Pancreas (tissue), 10 donors: ENCODE data around the gene RPS6KA3. TPM values are rescaled to one million over a fixed set of nuclear protein-coding genes. Genes with fewer than 3 reads are reported as not detected.

Source experiments
- ATAC-seq, 4 donors: fragments of 200-7000 bp; cut with Tn5 transposase; one replicate each; pipeline versions ENCODE4 v1.8.0 to v1.9.1; 2020; ENCODE audit warnings: mild to moderate bottlenecking in 4 of 4, moderate library complexity in 4 of 4
- DNase-seq, 6 donors: peaks; one replicate each; pipeline ENCODE4 v3.0.0-alpha.2; 2020
- FAIRE-seq: peaks from 2 replicates; lab custom pipeline; 2012; peaks lifted over from hg19 to GRCh38; lab: Jason Lieb, UNC
- H3K27ac ChIP-seq, 4 donors: fragments of 200-600 bp; sonication (generic); 1 replicate in 3 of 4; 2 replicates in 1 of 4; pipeline versions ENCODE4 v1.5.0 to v1.8.0; 2020
- H3K27me3 ChIP-seq, 4 donors: fragments of 200-600 bp; one replicate each; pipeline ENCODE4 v1.8.0; 2021
- H3K36me3 ChIP-seq, 3 donors: fragments of 200-600 bp; sonication (generic) in 1 of 3; one replicate each; pipeline versions ENCODE4 v1.5.0 to v1.8.0; 2020 to 2021
- H3K4me1 ChIP-seq, 3 donors: fragments of 200-600 bp; one replicate each; pipeline ENCODE4 v1.8.0; 2021
- H3K4me3 ChIP-seq, 4 donors: fragments of 200-600 bp; sonication (generic) in 2 of 4; one replicate each; pipeline versions ENCODE4 v1.5.0 to v1.8.0; 2020 to 2021
- H3K9me3 ChIP-seq, 4 donors: fragments of 200-600 bp; one replicate each; pipeline ENCODE4 v1.8.0; 2021
- WGBS, 2 donors: extraction: QIAGEN DNeasy Blood & Tissue Kit; methylation state at CpG; one replicate each; pipeline ENCODE4 v1.1.7; 2013; 5-methylcytosine and 5-hydroxymethylcytosine counted together
- intact Hi-C, 3 donors: fragments of 100-400 bp; cut with DNase I; formaldehyde crosslinking; loops; one replicate each; pipeline versions ENCODE4 v1.11.1 to v1.14.2; 2022
- polyA plus RNA-seq, 2 donors: library from polyadenylated mRNA; stranded (reverse); fragments of 200-250 nt; gene quantifications; one replicate each; pipeline ENCODE4 v1.2.3, GENCODE V29; 2013
- total RNA-seq, 6 donors: library from RNA; stranded (reverse); fragmentation: NEBNext Ultra II Directional in 4 of 6; extraction: Animal tissue kit (Norgen Biotek cat#: 25700) in 4 of 6; gene quantifications; one replicate each; pipeline versions ENCODE4 v1.2.1 to v1.2.4, GENCODE V29; 2021 to 2023
- TF ChIP-seq, protein P1 (sequence below), 4 donors: fragments of 200-600 bp; sonication (generic) in 3 of 4; IDR thresholded peaks; one replicate each; pipeline versions ENCODE4 v1.5.0 to v1.8.0; 2021; ENCODE audit warnings: antibody characterized with exemption in 4 of 4
- donor health status: healthy with polysubstance abuse.
- donor health status: DM: no; HTN: no; CAD: no; lungs with moderate emphysema.
- donor health status: DM: no; HTN: no; CAD: no.
- donor health status: control.
- donor health status: control.
- donor health status: Bipolar disorder and iron deficiency.
- donor health status: DM: yes; HTN: yes; CAD: no.
- donor health status: DM: no; HTN: no; CAD: no.
- donor health status: DM: no; HTN: no; CAD: no.
- donor health status: DM: yes; HTN: yes; CAD: no.

The RPS6KA3 gene
- total and polyA plus RNA-seq, 8 donors: 4.8 to 29.8 (median 15.6) TPM

- no peak for DNase-seq
- Histone ChIP-seq H3K4me3 (no peak overlapping the region), H3K9me3 (no peaks in the 10 kb centered on the region), H3K4me1 (peaks cover 0 to 18% (median 8%) of the 10 kb centered on the region in 3 donors), H3K27me3 (peaks cover 0 to 6% (median 0%) of the 10 kb centered on the region in 4 donors), H3K36me3 (no peaks in the 10 kb centered on the region), H3K27ac (peak overlapping the region in 1 of 4 donors; percentile 9)
- 12% methylated on average over 2 of the region's 2 CpGs for WGBS, 2 donors
- intact Hi-C loops: loop anchor here in 1 of 3 donors (10.0 kb wide), 1 partner anchor 181 kb away; no protein-coding TSS in a partner anchor
- TF ChIP-seq, protein P1, sequence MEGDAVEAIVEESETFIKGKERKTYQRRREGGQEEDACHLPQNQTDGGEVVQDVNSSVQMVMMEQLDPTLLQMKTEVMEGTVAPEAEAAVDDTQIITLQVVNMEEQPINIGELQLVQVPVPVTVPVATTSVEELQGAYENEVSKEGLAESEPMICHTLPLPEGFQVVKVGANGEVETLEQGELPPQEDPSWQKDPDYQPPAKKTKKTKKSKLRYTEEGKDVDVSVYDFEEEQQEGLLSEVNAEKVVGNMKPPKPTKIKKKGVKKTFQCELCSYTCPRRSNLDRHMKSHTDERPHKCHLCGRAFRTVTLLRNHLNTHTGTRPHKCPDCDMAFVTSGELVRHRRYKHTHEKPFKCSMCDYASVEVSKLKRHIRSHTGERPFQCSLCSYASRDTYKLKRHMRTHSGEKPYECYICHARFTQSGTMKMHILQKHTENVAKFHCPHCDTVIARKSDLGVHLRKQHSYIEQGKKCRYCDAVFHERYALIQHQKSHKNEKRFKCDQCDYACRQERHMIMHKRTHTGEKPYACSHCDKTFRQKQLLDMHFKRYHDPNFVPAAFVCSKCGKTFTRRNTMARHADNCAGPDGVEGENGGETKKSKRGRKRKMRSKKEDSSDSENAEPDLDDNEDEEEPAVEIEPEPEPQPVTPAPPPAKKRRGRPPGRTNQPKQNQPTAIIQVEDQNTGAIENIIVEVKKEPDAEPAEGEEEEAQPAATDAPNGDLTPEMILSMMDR (IDR thresholded peaks at IDR 0.05): no peak
- peak; percentile 88 for FAIRE-seq
- ATAC-seq: no peak
These were observed 3.2 kb downstream of the RPS6KA3 start for GRCh38 chrX:20263474-20263873.

DNA sequence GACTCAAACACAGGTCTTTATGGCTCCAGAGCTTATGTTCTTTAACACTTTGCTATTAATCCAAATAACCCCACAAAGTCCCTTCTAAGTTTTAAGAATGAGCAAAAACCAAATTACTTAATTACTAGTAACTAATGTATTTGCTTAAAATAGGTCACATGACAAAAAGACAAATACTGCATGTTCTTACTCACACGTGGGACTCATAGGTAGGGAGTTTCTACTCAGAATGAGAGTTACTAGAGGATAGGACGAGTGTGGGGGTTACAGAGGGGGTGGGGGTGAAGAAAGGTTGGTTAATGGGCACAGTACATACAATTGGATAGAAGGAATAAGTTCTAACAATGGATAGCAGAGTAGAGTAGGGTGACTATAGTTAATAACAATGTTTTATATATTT is 5.8 kb downstream of the RPS6KA3 start:
- Histone ChIP-seq H3K27me3 (peaks cover 0 to 6% (median 0%) of the 10 kb centered on the region in 4 donors), H3K36me3 (no peaks in the 10 kb centered on the region), H3K4me1 (peaks cover 0 to 18% (median 8%) of the 10 kb centered on the region in 3 donors), H3K27ac (no peak overlapping the region), H3K4me3 (no peak overlapping the region), H3K9me3 (no peaks in the 10 kb centered on the region)
- TF ChIP-seq, protein P1 (IDR thresholded peaks at IDR 0.05): no peak
- no peak for FAIRE-seq
- WGBS, 2 donors: 7 to 16% methylated on average over 2 of the region's 2 CpGs
- no peak for ATAC-seq
- intact Hi-C loops: loop anchor here in 1 of 3 donors (10.0 kb wide), 1 partner anchor 184 kb away; no protein-coding TSS in a partner anchor
- no peak for DNase-seq

GRCh38 chrX:20254712-20255299 is 11.9 kb downstream of the RPS6KA3 start:
- no peak for FAIRE-seq
- WGBS, 2 donors: 51 to 52% methylated on average over 4 of the region's 4 CpGs
- intact Hi-C loops: loop anchor here in 1 of 3 donors (5.0 kb wide), 1 partner anchor 187 kb away; no protein-coding TSS in a partner anchor
- Histone ChIP-seq H3K27ac (no peak overlapping the region), H3K27me3 (peaks cover 0 to 3% (median 0%) of the 10 kb centered on the region in 4 donors), H3K9me3 (no peaks in the 10 kb centered on the region), H3K4me3 (no peak overlapping the region), H3K4me1 (no peaks in the 10 kb centered on the region), H3K36me3 (no peaks in the 10 kb centered on the region)
- no peak for DNase-seq
- ATAC-seq: peak; percentile 46 to 62 (median 56)
- TF ChIP-seq, protein P1 (IDR thresholded peaks at IDR 0.05): no peak

DNA sequence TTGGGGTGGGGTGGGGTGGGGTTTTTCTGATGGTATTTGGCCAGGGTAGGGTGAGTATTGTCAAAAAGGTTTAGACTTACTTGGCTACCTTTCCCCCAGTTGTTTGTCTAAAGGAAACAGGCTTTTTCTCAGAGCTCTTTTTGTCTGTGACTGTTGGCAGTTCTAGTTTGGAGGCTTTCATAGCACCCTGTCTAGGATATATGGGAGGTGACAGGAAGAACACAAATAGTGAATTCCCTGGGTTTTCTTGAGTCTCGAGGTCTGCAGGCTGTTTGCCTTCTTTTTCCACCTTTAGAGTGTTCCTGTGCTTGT is 13.5 kb downstream of the RPS6KA3 start:
- Histone ChIP-seq H3K27ac (no peak overlapping the region), H3K36me3 (no peaks in the 10 kb centered on the region), H3K4me3 (no peak overlapping the region), H3K4me1 (no peaks in the 10 kb centered on the region), H3K9me3 (no peaks in the 10 kb centered on the region), H3K27me3 (no peaks in the 10 kb centered on the region)
- WGBS, 2 donors: 7 to 18% methylated on average over 1 of the region's 1 CpG
- TF ChIP-seq, protein P1 (IDR thresholded peaks at IDR 0.05): peak in 1 of 4 donors; percentile 18
- ATAC-seq (peak in 2 of 4 donors; percentile 19 to 31), FAIRE-seq (no peak), DNase-seq (no peak)
- intact Hi-C loops: no loop called here
